ENCODE data around the gene ARHGAP35. TPM values are rescaled to one million over a fixed set of nuclear protein-coding genes. Genes with fewer than 3 reads are reported as not detected.

ARHGAP35 gene
- total RNA-seq, 4 donors from 2014 or later: 42.9 to 109 (median 57.6) TPM

DNA sequence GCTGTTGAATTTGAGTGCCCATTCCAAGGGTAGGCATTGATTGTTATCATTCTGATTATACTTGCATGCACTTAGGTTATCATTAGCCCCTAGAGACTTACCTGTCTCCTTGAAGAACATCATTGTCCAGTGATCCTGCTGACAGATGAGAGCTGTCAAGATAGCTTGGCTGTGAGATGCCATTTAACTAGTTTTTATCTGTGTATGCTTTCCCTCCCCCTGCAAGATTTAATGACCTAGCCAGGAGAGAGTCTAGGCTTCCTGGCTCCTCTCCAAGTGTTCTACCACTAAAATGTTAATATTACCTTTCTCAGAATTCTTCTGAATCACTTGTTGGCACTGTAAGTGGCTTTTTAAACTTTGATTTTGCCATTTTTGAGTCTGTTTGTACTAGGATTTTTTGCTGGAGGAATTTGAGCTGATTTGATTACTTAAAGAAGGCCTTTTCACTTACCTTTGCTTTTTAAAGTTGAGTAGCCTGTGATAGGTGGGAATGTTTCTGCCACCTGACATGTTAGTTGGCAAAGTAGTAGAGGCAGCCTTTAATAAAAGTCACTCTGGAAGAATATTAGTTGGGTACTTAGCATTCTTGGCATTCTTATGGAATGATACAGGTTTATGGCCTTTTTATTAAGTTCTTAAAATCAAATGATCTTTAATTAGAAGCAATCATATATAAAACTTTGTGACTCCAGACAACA lies 41.1 kb downstream of the ARHGAP35 start:
- Histone ChIP-seq H3K4me3 (no peak overlapping the region), H3K27ac (no peak overlapping the region), H3K9me3 (no peaks in the 10 kb centered on the region), H3K36me3 (no peaks in the 10 kb centered on the region), H3K4me1 (peaks cover 0 to 59% (median 17%) of the 10 kb centered on the region in 3 donors), H3K27me3 (no peaks in the 10 kb centered on the region)
- ATAC-seq: no peak
- TF ChIP-seq EP300 (IDR thresholded peaks at IDR 0.05): no peak

DNA sequence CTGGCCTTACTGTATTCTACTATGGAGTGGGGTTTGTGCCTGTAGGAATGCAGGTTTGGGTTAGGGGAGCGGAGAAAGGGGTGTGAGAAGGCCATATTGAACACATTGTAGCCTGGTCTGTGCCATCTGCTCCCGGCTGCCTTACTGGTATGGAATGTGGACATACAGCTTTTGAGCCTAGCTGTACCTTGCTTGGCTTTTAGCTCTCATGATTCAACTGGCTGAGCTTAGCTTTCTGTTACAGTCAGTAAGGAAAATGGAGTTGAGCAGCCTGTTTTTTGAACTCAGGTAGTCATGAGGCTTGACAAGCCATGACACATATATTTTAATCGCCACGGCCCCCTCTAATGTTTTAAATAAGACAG lies 41.6 kb downstream of the ARHGAP35 start:
- H3K27ac ChIP-seq: no peak overlapping the region

GRCh38 chr19:46903458-46903857 lies 42.7 kb downstream of the ARHGAP35 start:
- TF ChIP-seq POLR2A (IDR thresholded peaks at IDR 0.05) (no peak), EP300 (IDR thresholded peaks at IDR 0.05) (no peak), POLR2AphosphoS5 (IDR thresholded peaks at IDR 0.05) (no peak)
- TF ChIP-seq, protein P1, sequence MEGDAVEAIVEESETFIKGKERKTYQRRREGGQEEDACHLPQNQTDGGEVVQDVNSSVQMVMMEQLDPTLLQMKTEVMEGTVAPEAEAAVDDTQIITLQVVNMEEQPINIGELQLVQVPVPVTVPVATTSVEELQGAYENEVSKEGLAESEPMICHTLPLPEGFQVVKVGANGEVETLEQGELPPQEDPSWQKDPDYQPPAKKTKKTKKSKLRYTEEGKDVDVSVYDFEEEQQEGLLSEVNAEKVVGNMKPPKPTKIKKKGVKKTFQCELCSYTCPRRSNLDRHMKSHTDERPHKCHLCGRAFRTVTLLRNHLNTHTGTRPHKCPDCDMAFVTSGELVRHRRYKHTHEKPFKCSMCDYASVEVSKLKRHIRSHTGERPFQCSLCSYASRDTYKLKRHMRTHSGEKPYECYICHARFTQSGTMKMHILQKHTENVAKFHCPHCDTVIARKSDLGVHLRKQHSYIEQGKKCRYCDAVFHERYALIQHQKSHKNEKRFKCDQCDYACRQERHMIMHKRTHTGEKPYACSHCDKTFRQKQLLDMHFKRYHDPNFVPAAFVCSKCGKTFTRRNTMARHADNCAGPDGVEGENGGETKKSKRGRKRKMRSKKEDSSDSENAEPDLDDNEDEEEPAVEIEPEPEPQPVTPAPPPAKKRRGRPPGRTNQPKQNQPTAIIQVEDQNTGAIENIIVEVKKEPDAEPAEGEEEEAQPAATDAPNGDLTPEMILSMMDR (IDR thresholded peaks at IDR 0.05): no peak
- WGBS, 2 donors (ENCODE audit: low coverage in 1 of 2): 43 to 46% methylated on average over 3 of the region's 3 CpGs
- Histone ChIP-seq H3K36me3 (no peaks in the 10 kb centered on the region), H3K4me3 (no peak overlapping the region), H3K9me3 (no peaks in the 10 kb centered on the region), H3K4me1 (peaks cover 0 to 75% (median 24%) of the 10 kb centered on the region in 3 donors), H3K27me3 (no peaks in the 10 kb centered on the region), H3K27ac (no peak overlapping the region)
- no peak for ATAC-seq

More for the DNA sequence above, 41.6 kb downstream of the ARHGAP35 start:
- Histone ChIP-seq H3K4me3 (no peak overlapping the region), H3K36me3 (no peaks in the 10 kb centered on the region), H3K27me3 (no peaks in the 10 kb centered on the region), H3K4me1 (peaks cover 0 to 65% (median 17%) of the 10 kb centered on the region in 3 donors), H3K9me3 (no peaks in the 10 kb centered on the region)
- no peak for ATAC-seq
- TF ChIP-seq POLR2AphosphoS5 (IDR thresholded peaks at IDR 0.05): no peak
- WGBS, 2 donors (ENCODE audit: low coverage in 1 of 2): 68 to 81% methylated on average over 4 of the region's 4 CpGs

- peak overlapping the region in 3 of 4 donors; percentile 25 to 51 (median 48) for H3K27ac ChIP-seq
- H3K4me3 ChIP-seq: no peak overlapping the region
- H3K36me3 ChIP-seq: no peaks in the 10 kb centered on the region
- 60% methylated on average over 13 of the region's 16 CpGs; no CpG with 5 or more reads in 1 of the 2 donors for WGBS, 2 donors (ENCODE audit: low coverage in 1 of 2)
- no peak for ATAC-seq
- peaks cover 0 to 76% (median 22%) of the 10 kb centered on the region in 3 donors for H3K4me1 ChIP-seq
- H3K27me3 ChIP-seq: no peaks in the 10 kb centered on the region
- H3K9me3 ChIP-seq: no peaks in the 10 kb centered on the region
- TF ChIP-seq EP300 (IDR thresholded peaks at IDR 0.05) (no peak), POLR2AphosphoS5 (IDR thresholded peaks at IDR 0.05) (no peak), POLR2A (IDR thresholded peaks at IDR 0.05) (no peak)
- TF ChIP-seq, protein P1 (IDR thresholded peaks at IDR 0.05): no peak
These were observed 43.6 kb downstream of the ARHGAP35 start for GRCh38 chr19:46904114-46905060.

DNA sequence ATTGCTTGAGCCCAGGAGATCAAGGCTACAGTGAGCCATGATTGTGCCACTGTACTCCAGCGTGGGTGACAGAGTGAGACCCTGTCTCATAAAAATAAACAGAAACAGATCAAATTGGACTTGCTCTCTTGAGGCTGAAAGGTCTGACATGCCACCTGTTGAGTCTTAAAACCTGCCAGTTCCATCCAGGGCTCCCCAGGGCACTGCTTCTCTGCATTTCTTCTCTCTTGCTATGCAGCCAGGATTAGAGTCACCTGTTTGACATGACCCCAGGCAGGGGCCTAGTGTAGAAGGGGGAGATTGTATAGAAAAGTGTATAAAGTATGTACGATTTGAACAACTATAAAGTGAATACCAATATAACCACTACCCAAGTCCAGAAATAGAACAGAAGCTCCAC lies 45.4 kb downstream of the ARHGAP35 start:
- no peak for ATAC-seq
- 63 to 65% methylated on average over 1 to 2 of the region's 2 CpGs for WGBS, 2 donors (ENCODE audit: low coverage in 1 of 2)
- TF ChIP-seq, protein P1 (IDR thresholded peaks at IDR 0.05): no peak
- TF ChIP-seq POLR2AphosphoS5 (IDR thresholded peaks at IDR 0.05) (no peak), POLR2A (IDR thresholded peaks at IDR 0.05) (no peak), EP300 (IDR thresholded peaks at IDR 0.05) (no peak)
- Histone ChIP-seq H3K4me3 (no peak overlapping the region), H3K27me3 (no peaks in the 10 kb centered on the region), H3K27ac (no peak overlapping the region), H3K4me1 (peaks cover 0 to 83% (median 22%) of the 10 kb centered on the region in 3 donors), H3K36me3 (no peaks in the 10 kb centered on the region), H3K9me3 (no peaks in the 10 kb centered on the region)

Measured in gastroesophageal sphincter (tissue), 4 donors.